ENCODE measurements around the gene SDCBP2. TPM values are rescaled to one million over a fixed set of nuclear protein-coding genes. Genes with fewer than 3 reads are reported as not detected.

The SDCBP2 gene
- total RNA-seq, 1 experiment from 2014 or later = 3.3 TPM

GRCh38 chr20:1335961-1336698 is 7.2 kb upstream of the SDCBP2 start (continued):
- TF ChIP-seq ARID4B (CRISPR knock-in tag; IDR thresholded peaks at IDR 0.05; ENCODE audit: borderline replicate concordance) = no peak

- Mint-ChIP-seq H3K4me1 (peaks cover 16% of the 10 kb centered on the region), H3K27ac (no peak overlapping the region), H3K27me3 (ENCODE audit: low read depth) (no peaks in the 10 kb centered on the region; the same call in 1 of the 2 replicates), H3K4me3 (no peak overlapping the region), H3K36me3 (peaks cover 16% of the 10 kb centered on the region), H3K9me3 (no peaks in the 10 kb centered on the region)
- CTCF ChIA-PET = interaction anchor here (0.6 to 1.1 kb wide), 6 partner anchors 9 to 169 kb away, joined by 3 to 6 read pairs (median 4); no protein-coding TSS in a partner anchor
- TF ChIP-seq NFYB (CRISPR knock-in tag; conservative IDR thresholded peaks at IDR 0.05; ENCODE audit: low read depth) = no peak
- TF ChIP-seq GABPB1 (CRISPR knock-in tag; IDR thresholded peaks at IDR 0.05) = peak; percentile 71; the same call in 1 of the 2 replicates
- POLR2A ChIA-PET = interaction anchor here (0.6 kb wide), 1 partner anchor 732 kb away, joined by 5 read pairs; no protein-coding TSS in a partner anchor
- DNase-seq (ENCODE audit: low spot score) (no peak), ATAC-seq (peak; percentile 43; the same call in 1 of the 2 replicates)
Measured at GRCh38 chr20:1334761-1335160, 5.8 kb upstream of the SDCBP2 start.

- CTCF ChIA-PET = interaction anchor here (0.6 to 1.1 kb wide), 6 partner anchors 9 to 170 kb away, joined by 3 to 6 read pairs (median 4); no protein-coding TSS in a partner anchor
- Mint-ChIP-seq H3K4me3 (no peak overlapping the region), H3K36me3 (peaks cover 16% of the 10 kb centered on the region), H3K27me3 (ENCODE audit: low read depth) (no peaks in the 10 kb centered on the region; the same call in 1 of the 2 replicates), H3K27ac (no peak overlapping the region), H3K4me1 (peaks cover 16% of the 10 kb centered on the region), H3K9me3 (no peaks in the 10 kb centered on the region)
- POLR2A ChIA-PET = interaction anchor here (0.6 kb wide), 1 partner anchor 732 kb away, joined by 5 read pairs; no protein-coding TSS in a partner anchor
- TF ChIP-seq RELA (CRISPR knock-in tag; IDR thresholded peaks at IDR 0.05; ENCODE audit: borderline replicate concordance) = no peak
- no peak for TF ChIP-seq GTF2I (CRISPR knock-in tag; conservative IDR thresholded peaks at IDR 0.05)
- no peak for TF ChIP-seq ZNF232 (CRISPR knock-in tag; IDR thresholded peaks at IDR 0.05)
- no peak for ATAC-seq
- no peak for DNase-seq (ENCODE audit: low spot score)
Measured at GRCh38 chr20:1334370-1334731, 5.4 kb upstream of the SDCBP2 start.

GRCh38 chr20:1333462-1334369 is 4.8 kb upstream of the SDCBP2 start:
- TF ChIP-seq PRRX2 (CRISPR knock-in tag; IDR thresholded peaks at IDR 0.05) = no peak
- CTCF ChIA-PET = interaction anchor here (0.5 to 1.3 kb wide), 2 partner anchors 102 to 170 kb away, joined by 3 read pairs; no protein-coding TSS in a partner anchor
- Mint-ChIP-seq H3K27ac (no peak overlapping the region), H3K4me3 (no peak overlapping the region), H3K9me3 (no peaks in the 10 kb centered on the region), H3K27me3 (ENCODE audit: low read depth) (no peaks in the 10 kb centered on the region; the same call in 1 of the 2 replicates), H3K36me3 (peaks cover 16% of the 10 kb centered on the region), H3K4me1 (peaks cover 15% of the 10 kb centered on the region)
- POLR2A ChIA-PET = no interaction called here
- ATAC-seq (no peak), DNase-seq (ENCODE audit: low spot score) (no peak)

- DNase-seq (ENCODE audit: low spot score) (no peak), ATAC-seq (no peak)
- no peaks in the 10 kb centered on the region; the same call in 1 of the 2 replicates for H3K27me3 Mint-ChIP-seq (ENCODE audit: low read depth)
- no peaks in the 10 kb centered on the region for H3K9me3 Mint-ChIP-seq
- no peak overlapping the region for H3K4me3 Mint-ChIP-seq
- ChIA-PET POLR2A (no interaction called here), CTCF (interaction anchor here (0.5 to 1.3 kb wide), 2 partner anchors 102 to 171 kb away, joined by 3 read pairs; no protein-coding TSS in a partner anchor)
- H3K36me3 Mint-ChIP-seq = peaks cover 16% of the 10 kb centered on the region
- H3K4me1 Mint-ChIP-seq = peaks cover 16% of the 10 kb centered on the region
- H3K27ac Mint-ChIP-seq = no peak overlapping the region
- no peak for TF ChIP-seq ETV6 (CRISPR knock-in tag; IDR thresholded peaks at IDR 0.05)
- no peak for TF ChIP-seq FOXJ3 (CRISPR knock-in tag; IDR thresholded peaks at IDR 0.05; ENCODE audit: borderline replicate concordance)
- no peak for TF ChIP-seq JUN (CRISPR knock-in tag; IDR thresholded peaks at IDR 0.05)
- no peak for TF ChIP-seq SMAD4 (CRISPR knock-in tag; IDR thresholded peaks at IDR 0.05)
- TF ChIP-seq ZNF512 (CRISPR knock-in tag; IDR thresholded peaks at IDR 0.05; ENCODE audit: borderline replicate concordance) = no peak
- TF ChIP-seq ZNF263 (CRISPR knock-in tag; IDR thresholded peaks at IDR 0.05; ENCODE audit: low read depth) = no peak
- no peak for TF ChIP-seq ZNF423 (CRISPR knock-in tag; IDR thresholded peaks at IDR 0.05)
- no peak for TF ChIP-seq STAT6 (CRISPR knock-in tag; conservative IDR thresholded peaks at IDR 0.05; ENCODE audit: low read depth)
Measured at GRCh38 chr20:1332749-1333300, 3.9 kb upstream of the SDCBP2 start.
